Neuronal stem cell (in vitro differentiated cells): Measurements from ENCODE around the gene HTR2A.

ENCODE experiments used
- DNase-seq: peaks from one replicate; pipeline ENCODE4 v3.0.0-alpha.2; 2013; ENCODE audit warnings: low spot score
- H2AFZ ChIP-seq: one replicate; pipeline ENCODE4 v1.6.1; 2013; ENCODE audit warnings: mild to moderate bottlenecking, low read length, inconsistent platforms
- H2AK5ac ChIP-seq: 2 replicates; pipeline ENCODE4 v1.6.1; 2013; ENCODE audit warnings: low read depth, mild to moderate bottlenecking, inconsistent platforms, low read length, moderate library complexity, mixed read lengths
- H2BK120ac ChIP-seq: 2 replicates; pipeline ENCODE4 v1.6.1; 2013; ENCODE audit warnings: low read depth, mild to moderate bottlenecking, inconsistent platforms, low read length, moderate library complexity, mixed read lengths
- H2BK12ac ChIP-seq: one replicate; pipeline ENCODE4 v1.6.1; 2013; ENCODE audit warnings: low read length, inconsistent platforms
- H2BK15ac ChIP-seq: 2 replicates; pipeline ENCODE4 v1.6.1; 2013; ENCODE audit warnings: mild to moderate bottlenecking, low read length, inconsistent platforms, mixed read lengths
- H2BK5ac ChIP-seq: one replicate; pipeline ENCODE4 v1.6.1; 2013; ENCODE audit warnings: inconsistent platforms, mild to moderate bottlenecking, low read length, moderate library complexity
- H3K14ac ChIP-seq: one replicate; pipeline ENCODE4 v1.6.1; 2013; ENCODE audit warnings: low read length, inconsistent platforms
- H3K18ac ChIP-seq: 2 replicates; pipeline ENCODE4 v1.6.1; 2013; ENCODE audit warnings: low read length, inconsistent platforms
- H3K23ac ChIP-seq: 2 replicates; pipeline ENCODE4 v1.6.1; 2013; ENCODE audit warnings: low read depth, mild to moderate bottlenecking, mixed read lengths, low read length, inconsistent platforms; ENCODE audit not compliant: poor library complexity
- H3K27ac ChIP-seq: replicated peaks from 3 replicates; pipeline ENCODE4 v1.5.1; 2013; ENCODE audit warnings: low read length, inconsistent platforms
- H3K27me3 ChIP-seq, 3 experiments: 2 replicates each; pipeline ENCODE4 v1.6.1; 2013; ENCODE audit warnings: low read length in 3 of 3, mild to moderate bottlenecking in 2 of 3, inconsistent platforms in 1 of 3, low read depth in 1 of 3, mixed read lengths in 1 of 3, moderate library complexity in 1 of 3; ENCODE audit not compliant: control insufficient read depth in 3 of 3, insufficient read depth in 3 of 3
- H3K36me3 ChIP-seq, 2 donors: replicated peaks in 1 of 2; 2 replicates each; pipeline ENCODE4 v1.6.1; 2013; ENCODE audit warnings: low read length in 2 of 2; ENCODE audit not compliant: control insufficient read depth in 2 of 2, insufficient read depth in 2 of 2
- H3K4ac ChIP-seq: 2 replicates; pipeline ENCODE4 v1.6.1; 2013; ENCODE audit warnings: inconsistent platforms, mild to moderate bottlenecking, low read length, moderate library complexity
- H3K4me1 ChIP-seq, 2 donors: 1 replicate in 1 of 2; 2 replicates in 1 of 2; pipeline ENCODE4 v1.6.1; 2013; ENCODE audit warnings: low read length in 2 of 2, low read depth in 1 of 2; ENCODE audit not compliant: control insufficient read depth in 2 of 2, insufficient read depth in 1 of 2
- H3K4me2 ChIP-seq: one replicate; pipeline ENCODE4 v1.6.1; 2013; ENCODE audit warnings: mild to moderate bottlenecking, low read length, inconsistent platforms; ENCODE audit not compliant: insufficient read depth, poor library complexity, severe bottlenecking
- H3K4me3 ChIP-seq, 2 donors: 2 replicates each; pipeline ENCODE4 v1.5.1; 2013; ENCODE audit warnings: low read length in 2 of 2, mild to moderate bottlenecking in 2 of 2, inconsistent platforms in 1 of 2, moderate library complexity in 1 of 2
- H3K79me1 ChIP-seq: one replicate; pipeline ENCODE4 v1.6.1; 2013; ENCODE audit warnings: low read depth, mild to moderate bottlenecking, inconsistent platforms, low read length, moderate library complexity
- H3K9ac ChIP-seq: one replicate; pipeline ENCODE4 v1.6.1; 2013; ENCODE audit warnings: mild to moderate bottlenecking, low read depth, low read length, inconsistent platforms; ENCODE audit not compliant: poor library complexity
- H3K9me3 ChIP-seq, 2 donors: replicated peaks in 1 of 2; 2 replicates each; pipeline versions ENCODE3 to v1.6.1; 2013; ENCODE audit warnings: low read length in 2 of 2, mild to moderate bottlenecking in 2 of 2, inconsistent platforms in 1 of 2, low read depth in 1 of 2, mixed read lengths in 1 of 2, moderate library complexity in 1 of 2; ENCODE audit not compliant: control insufficient read depth in 2 of 2, insufficient read depth in 1 of 2
- H4K8ac ChIP-seq: one replicate; pipeline ENCODE4 v1.6.1; 2013; ENCODE audit warnings: low read depth, mild to moderate bottlenecking, inconsistent platforms, low read length, moderate library complexity
- H4K91ac ChIP-seq: one replicate; pipeline ENCODE4 v1.6.1; 2013; ENCODE audit warnings: low read length, low read depth, mild to moderate bottlenecking, inconsistent platforms; ENCODE audit not compliant: poor library complexity
- WGBS, 2 donors: extraction: QIAGEN DNeasy Blood & Tissue Kit; methylation state at CpG; one replicate each; pipeline ENCODE4 v1.1.7; 2013; ENCODE audit warnings: missing lambda C conversion rate in 2 of 2, mixed read lengths in 1 of 2; ENCODE audit not compliant: insufficient read length in 2 of 2, insufficient replicate concordance in 1 of 2; ENCODE audit errors: extremely low coverage in 2 of 2; 5-methylcytosine and 5-hydroxymethylcytosine counted together

Gene HTR2A

GRCh38 chr13:46844431-46844830 is 52.4 kb downstream of the HTR2A start:
- H3K9me3 ChIP-seq: no peaks in the 10 kb centered on the region
- no peak overlapping the region for H3K4ac ChIP-seq
- H3K79me1 ChIP-seq: no peaks in the 10 kb centered on the region
- H3K36me3 ChIP-seq: no peaks in the 10 kb centered on the region
- no peaks in the 10 kb centered on the region for H3K4me1 ChIP-seq
- no peak overlapping the region for H2BK120ac ChIP-seq
- H2AFZ ChIP-seq: no peak overlapping the region
- H4K8ac ChIP-seq: no peak overlapping the region
- H3K14ac ChIP-seq: no peak overlapping the region
- peaks cover 0 to 8% (median 0%) of the 10 kb centered on the region in 3 experiments for H3K27me3 ChIP-seq
- H3K23ac ChIP-seq: no peak overlapping the region
- H4K91ac ChIP-seq: no peak overlapping the region
- H3K27ac ChIP-seq: no peak overlapping the region
- no peak overlapping the region for H3K4me2 ChIP-seq
- DNase-seq: no peak
- no peak overlapping the region for H3K9ac ChIP-seq
- no CpG with 5 or more reads among the region's 4 CpGs for WGBS, 2 donors
- H2AK5ac ChIP-seq: no peak overlapping the region
- H3K4me3 ChIP-seq: no peak overlapping the region
- no peak overlapping the region for H2BK5ac ChIP-seq
- H2BK12ac ChIP-seq: no peak overlapping the region
- no peak overlapping the region for H2BK15ac ChIP-seq
- H3K18ac ChIP-seq: no peak overlapping the region

- Histone ChIP-seq H3K14ac (no peak overlapping the region), H2AK5ac (no peak overlapping the region), H2BK5ac (no peak overlapping the region), H3K9me3 (no peaks in the 10 kb centered on the region), H2BK12ac (no peak overlapping the region), H3K27ac (no peak overlapping the region), H3K27me3 (peaks cover 0 to 2% (median 0%) of the 10 kb centered on the region in 3 experiments), H2AFZ (no peak overlapping the region), H2BK15ac (no peak overlapping the region), H3K4me1 (peaks cover 0 to 2% of the 10 kb centered on the region in 2 donors), H3K18ac (no peak overlapping the region), H4K8ac (no peak overlapping the region), H3K9ac (no peak overlapping the region), H2BK120ac (no peak overlapping the region), H3K4me3 (no peak overlapping the region), H3K23ac (no peak overlapping the region), H3K79me1 (no peaks in the 10 kb centered on the region), H3K36me3 (no peaks in the 10 kb centered on the region), H3K4me2 (no peak overlapping the region), H3K4ac (no peak overlapping the region), H4K91ac (no peak overlapping the region)
- no peak for DNase-seq
- WGBS, 2 donors: no CpG with 5 or more reads among the region's 1 CpG
Measured at GRCh38 chr13:46839399-46839798, 57.5 kb downstream of the HTR2A start.

- no peak overlapping the region for H2BK15ac ChIP-seq
- H3K4ac ChIP-seq: no peak overlapping the region
- no peak overlapping the region for H4K8ac ChIP-seq
- H2BK120ac ChIP-seq: no peak overlapping the region
- no peak overlapping the region for H4K91ac ChIP-seq
- H2AK5ac ChIP-seq: no peak overlapping the region
- H3K79me1 ChIP-seq: no peaks in the 10 kb centered on the region
- WGBS, 2 donors: no CpG with 5 or more reads among the region's 6 CpGs
- no peak overlapping the region for H3K23ac ChIP-seq
- H3K4me3 ChIP-seq: no peak overlapping the region
- no peak overlapping the region for H3K4me2 ChIP-seq
- H3K9ac ChIP-seq: no peak overlapping the region
- no peak overlapping the region for H3K14ac ChIP-seq
- no peak overlapping the region for H3K18ac ChIP-seq
- H3K36me3 ChIP-seq: no peaks in the 10 kb centered on the region
- H3K9me3 ChIP-seq: no peaks in the 10 kb centered on the region
- H2BK12ac ChIP-seq: no peak overlapping the region
- H2AFZ ChIP-seq: no peak overlapping the region
- H3K27ac ChIP-seq: no peak overlapping the region
- H2BK5ac ChIP-seq: no peak overlapping the region
- H3K4me1 ChIP-seq: peaks cover 0 to 2% of the 10 kb centered on the region in 2 donors
- DNase-seq: peak; percentile 15
- no peaks in the 10 kb centered on the region for H3K27me3 ChIP-seq
Measured at GRCh38 chr13:46834657-46835056, 62.2 kb downstream of the HTR2A start.

- Histone ChIP-seq H3K4ac (no peak overlapping the region), H2BK120ac (no peak overlapping the region), H2BK12ac (no peak overlapping the region), H3K27me3 (no peaks in the 10 kb centered on the region), H3K4me3 (no peak overlapping the region), H3K9me3 (no peaks in the 10 kb centered on the region), H2AFZ (no peak overlapping the region), H3K9ac (no peak overlapping the region), H2AK5ac (no peak overlapping the region), H4K8ac (no peak overlapping the region), H3K14ac (no peak overlapping the region), H2BK5ac (no peak overlapping the region), H3K36me3 (no peaks in the 10 kb centered on the region), H3K23ac (no peak overlapping the region), H4K91ac (no peak overlapping the region), H3K27ac (no peak overlapping the region), H3K79me1 (no peaks in the 10 kb centered on the region), H3K4me1 (peaks cover 0 to 2% of the 10 kb centered on the region in 2 donors), H2BK15ac (no peak overlapping the region), H3K18ac (no peak overlapping the region), H3K4me2 (no peak overlapping the region)
- no CpG with 5 or more reads among the region's 5 CpGs for WGBS, 2 donors
- DNase-seq: peak; percentile 52
Measured at GRCh38 chr13:46831588-46832194, 65.2 kb downstream of the HTR2A start.
